GM18868 (cell line): ENCODE results near the gene PTPRN2.

Experiments
- ATAC-seq: cut with Tn5 transposase; IDR thresholded peaks from one replicate; pipeline ENCODE4 v1.9.1; 2021; ENCODE audit warnings: mild to moderate bottlenecking, moderate library complexity; ENCODE audit not compliant: unreplicated experiment

Gene PTPRN2

DNA sequence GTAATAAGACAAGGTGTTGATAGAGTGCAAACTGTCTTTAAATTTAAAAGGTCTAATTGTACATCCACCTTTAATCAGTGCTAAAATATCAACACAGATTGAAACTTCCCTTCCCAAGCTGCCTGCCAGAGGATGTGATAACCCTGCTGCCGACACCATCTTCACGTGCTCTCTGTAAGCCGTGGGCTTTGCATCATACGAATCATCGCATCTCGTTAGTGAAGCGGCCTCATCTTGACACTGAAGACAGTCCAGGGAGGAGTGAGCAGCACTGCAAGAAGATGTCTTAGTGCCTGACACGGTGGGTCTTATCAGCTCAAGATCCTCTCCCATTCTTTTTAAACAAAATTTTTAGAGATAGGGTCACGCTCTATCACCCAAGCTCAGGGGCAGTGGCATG, 518.8 kb downstream of the PTPRN2 start:
- ATAC-seq = no peak

DNA sequence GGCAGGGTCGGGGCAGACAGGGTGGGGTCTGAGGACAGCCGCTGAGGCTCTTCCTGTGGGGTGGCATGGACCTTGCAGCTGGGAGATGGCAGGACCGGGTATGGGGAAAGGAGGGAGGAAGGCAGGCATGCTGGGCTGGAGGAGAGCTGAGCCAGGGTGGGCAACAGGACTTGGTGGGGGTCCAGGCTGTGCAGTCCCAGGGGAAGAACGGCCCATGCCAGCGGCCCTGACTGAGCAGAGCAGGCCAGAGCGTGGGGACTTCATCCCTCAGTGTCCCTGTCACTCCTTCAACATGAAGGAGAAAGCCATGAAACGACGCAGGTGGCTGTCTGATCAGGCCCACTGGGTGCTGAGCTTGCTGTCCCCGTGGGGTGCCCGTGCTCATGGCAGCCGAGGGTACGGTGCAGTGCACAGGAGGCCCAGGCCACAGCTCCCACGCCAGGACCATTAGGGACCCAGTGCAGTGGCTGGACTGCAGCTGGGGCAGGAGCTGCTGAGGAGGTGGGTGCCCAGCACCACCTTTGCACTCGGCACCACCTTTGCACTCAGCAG, 519.6 kb downstream of the PTPRN2 start:
- ATAC-seq = no peak

DNA sequence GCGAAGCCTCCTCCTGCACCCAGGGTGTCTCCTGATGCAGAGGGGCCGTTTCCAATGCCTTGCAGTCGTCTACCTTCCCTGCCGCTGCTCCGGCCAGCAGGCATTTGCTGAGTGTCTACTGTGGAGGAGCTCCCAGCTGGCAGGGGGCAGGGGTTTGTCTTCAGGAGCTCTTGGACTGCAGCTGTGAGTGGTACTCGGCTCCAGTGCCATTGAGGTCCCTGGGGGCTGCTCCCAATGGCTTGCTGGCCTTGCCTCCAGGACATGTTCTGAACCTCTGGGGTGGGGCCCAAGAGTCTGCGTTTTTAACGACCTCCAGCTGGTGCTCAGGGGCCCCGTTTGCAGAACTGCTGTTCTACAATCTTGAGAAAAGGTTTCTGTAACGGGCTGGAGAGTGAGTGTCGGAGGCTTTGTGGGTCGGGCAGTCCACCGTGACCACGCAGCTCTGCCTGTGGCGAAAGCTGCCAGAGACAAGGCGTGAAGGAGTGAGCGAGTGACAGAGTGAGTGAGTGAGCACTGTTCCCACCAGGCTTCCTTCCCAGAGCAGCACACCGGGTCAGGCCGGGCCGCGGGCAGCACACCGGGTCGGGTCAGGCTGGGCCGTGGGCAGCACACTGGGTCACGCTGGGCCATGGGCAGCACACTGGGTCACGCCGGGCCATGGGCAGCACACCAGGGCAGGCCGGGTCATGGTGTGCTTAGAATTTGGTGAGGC, 520.2 kb downstream of the PTPRN2 start:
- ATAC-seq = no peak

DNA sequence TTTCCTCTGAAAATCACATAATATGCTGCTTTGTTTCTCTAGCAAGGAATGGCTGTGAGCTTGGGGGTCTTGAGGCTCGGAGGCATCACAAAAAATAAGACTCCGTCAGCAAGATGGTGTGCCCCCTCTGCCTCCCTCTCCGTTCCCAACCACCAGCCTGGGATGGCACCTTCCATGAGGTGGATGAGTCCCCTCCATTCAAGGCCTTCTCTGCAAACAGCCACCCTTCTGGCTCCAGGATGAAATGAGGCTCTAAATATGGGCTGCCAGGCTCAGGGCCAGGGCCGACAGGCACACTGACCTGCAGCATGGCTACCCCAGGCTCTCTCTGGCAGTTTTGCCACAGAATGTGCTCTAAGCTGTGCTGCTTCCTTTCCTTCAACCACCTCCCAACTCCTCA, 521.5 kb downstream of the PTPRN2 start:
- ATAC-seq = no peak

DNA sequence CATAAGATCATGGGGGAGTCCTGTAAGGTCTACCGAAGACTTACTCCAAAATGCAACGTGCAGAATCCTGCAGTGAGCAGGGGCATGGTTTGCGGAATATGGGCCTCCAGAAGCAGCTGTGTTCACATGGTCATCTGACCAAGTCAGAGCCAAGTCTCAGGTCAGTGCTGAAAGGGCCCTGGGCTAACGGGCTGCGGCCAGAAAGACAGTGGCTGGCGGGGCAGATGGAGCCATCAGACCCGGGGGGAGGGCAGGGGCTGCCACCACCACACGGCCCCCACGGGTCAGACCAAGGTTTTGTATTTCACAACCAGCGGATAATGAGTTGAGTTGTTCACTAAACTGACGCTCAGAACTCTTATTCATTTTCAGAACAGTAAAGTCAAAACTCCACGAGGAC, 522.3 kb downstream of the PTPRN2 start:
- ATAC-seq = no peak

DNA sequence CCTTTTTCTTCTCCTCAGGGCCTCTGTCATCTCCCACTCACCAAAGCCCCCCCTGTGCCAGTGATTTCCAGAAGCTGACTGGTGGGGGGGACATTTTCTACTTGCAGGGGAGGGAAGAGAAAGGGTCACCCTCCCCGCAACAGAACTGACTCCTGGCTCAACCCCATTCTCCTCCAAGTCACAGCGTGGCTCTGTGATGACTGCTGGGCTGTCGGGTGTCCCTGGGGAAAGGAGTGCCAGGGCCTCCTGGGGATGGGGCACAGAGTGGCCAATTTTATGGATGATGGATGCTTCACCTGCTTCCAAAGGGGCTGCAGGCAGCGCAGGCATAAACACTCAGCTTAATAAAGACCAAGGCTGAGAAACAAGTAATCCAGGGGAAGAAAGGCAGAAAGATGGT, 523.0 kb downstream of the PTPRN2 start:
- ATAC-seq = no peak

DNA sequence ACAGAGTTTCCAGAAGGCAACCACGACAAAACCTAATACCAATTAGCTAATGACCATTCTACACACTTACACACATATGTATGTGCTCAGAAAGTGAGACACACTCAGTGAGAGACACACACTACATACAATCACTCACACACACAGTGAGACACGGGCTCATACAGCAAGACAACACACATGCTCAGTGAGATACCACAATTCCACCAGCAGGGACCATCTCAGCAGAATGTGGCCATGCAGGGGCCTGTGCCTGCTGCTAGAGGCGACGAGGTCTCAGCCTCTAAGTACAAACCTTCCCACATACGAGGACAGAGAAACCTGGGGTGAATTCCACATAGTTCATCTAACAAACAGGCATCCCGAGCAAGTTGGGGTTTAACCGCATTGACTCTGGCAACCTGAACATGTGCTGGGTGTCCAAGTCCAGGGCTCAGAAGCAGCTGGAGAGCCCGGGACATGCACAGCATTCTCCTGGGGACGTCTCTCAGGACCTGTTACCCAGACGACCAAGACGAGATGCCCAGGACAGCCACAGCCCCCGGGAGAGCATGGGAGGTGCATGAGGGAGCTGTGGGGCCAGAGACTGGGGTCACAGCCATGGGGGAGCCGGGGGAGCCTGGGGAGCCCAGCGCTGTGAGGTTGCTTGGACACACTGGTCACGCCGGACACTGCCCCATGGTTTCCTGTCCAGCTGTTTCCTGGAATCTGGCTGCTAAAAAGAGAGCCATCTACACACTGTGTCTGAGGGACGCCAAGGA, 523.6 kb downstream of the PTPRN2 start:
- no peak for ATAC-seq

DNA sequence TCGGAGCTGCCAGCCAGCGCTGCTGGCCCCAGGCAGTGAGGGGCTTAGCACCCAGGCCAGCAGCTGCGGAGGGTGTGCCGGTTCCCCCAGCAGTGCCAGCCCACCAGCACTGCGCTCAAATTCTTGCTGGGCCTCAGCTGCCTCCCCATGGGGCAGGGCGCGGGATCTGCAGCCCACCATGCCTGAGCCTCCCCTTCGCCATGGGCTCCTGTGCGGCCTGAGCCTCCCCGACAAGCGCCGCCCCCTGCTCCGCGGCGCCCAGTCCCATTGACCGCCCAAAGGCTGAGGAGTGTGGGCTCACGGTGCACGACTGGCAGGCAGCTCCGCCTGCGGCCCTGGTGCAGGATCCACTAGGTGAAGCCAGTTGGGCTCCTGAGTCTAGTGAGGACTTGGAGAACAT, 525.0 kb downstream of the PTPRN2 start:
- ATAC-seq = no peak

DNA sequence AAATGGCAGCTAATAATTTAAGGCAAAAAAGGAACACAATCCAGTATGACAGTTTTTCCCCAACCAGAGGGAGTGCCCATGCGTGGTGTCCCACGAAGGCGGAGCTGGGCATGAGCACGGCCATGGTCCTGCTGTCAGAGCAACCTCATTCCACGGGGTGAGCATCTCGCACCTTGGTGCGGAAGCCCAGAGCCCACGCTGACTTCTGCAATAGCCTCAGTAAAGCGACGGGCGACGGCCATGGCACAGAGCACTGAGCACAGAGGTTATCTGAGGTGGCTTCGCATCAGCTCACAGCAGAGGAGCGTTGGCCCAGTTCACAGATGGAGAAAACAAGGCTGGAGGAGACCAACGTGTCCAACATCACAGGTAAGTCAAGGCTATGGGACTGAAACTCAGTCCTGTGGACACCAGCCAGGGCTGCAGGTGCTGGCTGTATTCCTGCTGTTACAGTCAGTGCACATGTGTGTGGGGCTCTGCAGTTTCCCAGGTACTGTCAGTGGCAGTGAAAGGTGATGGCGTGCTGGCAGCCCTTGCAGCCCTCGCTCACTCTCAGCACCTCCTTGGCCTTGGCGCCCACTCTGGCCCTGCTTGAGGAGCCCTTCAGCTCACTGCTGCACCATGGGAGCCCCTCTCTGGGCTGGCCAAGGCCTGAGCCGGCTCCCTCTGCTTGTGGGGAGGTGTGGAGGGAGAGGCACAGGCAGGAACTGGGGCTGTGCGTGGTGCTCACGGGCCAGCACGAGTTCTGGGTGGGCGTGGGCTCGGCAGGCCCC, 525.6 kb downstream of the PTPRN2 start:
- no peak for ATAC-seq

DNA sequence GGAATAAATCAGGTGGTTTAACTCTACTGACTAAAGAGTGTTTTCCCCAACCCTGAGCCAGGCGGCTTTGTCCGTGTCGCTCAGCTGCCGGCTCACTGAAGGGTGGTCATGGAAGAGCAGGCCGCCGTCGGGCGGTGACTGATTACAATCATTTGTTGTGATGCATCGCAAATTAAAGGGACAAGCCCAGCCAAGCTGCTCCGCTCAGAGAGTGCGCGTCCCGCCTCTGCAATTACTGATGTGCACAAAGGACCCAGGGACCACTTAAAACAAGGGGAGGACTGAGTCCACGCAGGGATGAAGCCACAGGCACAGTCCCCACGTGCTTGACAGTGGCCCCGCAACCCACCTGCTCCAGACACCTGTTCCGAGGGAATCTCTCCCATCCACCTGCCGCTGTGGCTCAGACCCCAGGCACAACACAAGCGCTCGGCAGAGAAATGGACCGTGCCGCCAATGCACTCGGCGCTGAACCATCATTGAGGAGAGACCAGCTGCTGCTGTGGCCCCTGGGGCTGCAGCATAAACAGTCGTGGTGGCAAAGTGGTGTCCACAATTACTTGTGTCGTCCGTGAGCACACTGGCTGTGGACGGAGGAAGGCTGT, 526.5 kb downstream of the PTPRN2 start:
- no peak for ATAC-seq

DNA sequence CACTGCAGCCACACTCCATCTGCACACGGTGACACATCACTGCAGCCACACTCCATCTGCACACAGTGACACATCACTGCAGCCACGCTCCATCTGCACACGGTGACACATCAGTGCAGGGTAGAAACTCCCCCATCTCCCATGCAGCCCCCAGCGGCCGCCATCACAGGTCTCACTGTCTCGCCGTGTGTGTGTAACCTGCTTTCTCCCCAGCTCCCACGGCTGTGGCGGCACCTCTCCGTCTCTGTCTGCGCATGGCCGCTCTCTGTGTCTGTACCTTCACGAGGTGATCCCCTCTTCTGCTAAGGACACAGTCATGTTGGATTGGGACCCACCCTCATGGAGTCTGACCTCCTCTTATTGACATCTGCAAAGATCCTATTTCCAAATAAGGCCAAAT, 527.4 kb downstream of the PTPRN2 start:
- no peak for ATAC-seq

DNA sequence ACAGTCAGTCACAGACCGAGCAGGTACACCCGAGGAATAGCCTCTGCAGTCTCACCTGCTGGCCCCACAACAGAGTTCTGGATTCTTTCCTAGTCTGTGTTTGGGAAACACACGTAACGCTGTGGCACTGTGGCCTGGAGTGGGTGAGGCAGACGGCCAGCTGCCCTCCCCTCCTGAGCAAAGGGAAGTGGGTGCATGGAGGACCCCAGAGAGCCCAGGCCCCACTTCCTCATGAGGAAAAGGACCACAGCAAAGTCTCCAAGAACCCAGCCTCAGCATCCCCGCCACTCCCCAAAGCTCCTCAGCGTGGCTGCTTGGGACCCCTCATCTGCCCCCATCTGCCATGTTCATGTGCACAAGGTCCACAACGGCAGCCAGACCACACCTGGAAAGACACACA, 530.2 kb downstream of the PTPRN2 start:
- no peak for ATAC-seq

DNA sequence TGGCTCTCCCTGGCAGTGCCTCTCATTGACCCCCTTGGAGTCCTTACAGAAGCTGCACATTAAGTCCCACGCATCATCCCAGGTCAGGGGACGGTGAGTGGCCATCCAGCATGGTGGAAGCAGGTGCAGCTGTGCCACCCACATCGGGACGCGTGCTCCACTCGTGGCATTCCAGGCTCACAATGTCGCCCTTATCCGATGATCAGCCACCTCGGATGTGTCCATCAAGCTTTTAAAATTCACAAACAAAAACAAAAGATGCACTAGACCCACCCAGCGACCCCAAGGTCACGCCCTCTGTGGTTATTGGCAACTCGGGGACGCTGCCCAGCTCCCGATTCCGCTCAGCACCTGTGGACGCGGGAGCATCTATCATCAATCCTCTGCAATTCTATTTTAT, 530.9 kb downstream of the PTPRN2 start:
- ATAC-seq = no peak

DNA sequence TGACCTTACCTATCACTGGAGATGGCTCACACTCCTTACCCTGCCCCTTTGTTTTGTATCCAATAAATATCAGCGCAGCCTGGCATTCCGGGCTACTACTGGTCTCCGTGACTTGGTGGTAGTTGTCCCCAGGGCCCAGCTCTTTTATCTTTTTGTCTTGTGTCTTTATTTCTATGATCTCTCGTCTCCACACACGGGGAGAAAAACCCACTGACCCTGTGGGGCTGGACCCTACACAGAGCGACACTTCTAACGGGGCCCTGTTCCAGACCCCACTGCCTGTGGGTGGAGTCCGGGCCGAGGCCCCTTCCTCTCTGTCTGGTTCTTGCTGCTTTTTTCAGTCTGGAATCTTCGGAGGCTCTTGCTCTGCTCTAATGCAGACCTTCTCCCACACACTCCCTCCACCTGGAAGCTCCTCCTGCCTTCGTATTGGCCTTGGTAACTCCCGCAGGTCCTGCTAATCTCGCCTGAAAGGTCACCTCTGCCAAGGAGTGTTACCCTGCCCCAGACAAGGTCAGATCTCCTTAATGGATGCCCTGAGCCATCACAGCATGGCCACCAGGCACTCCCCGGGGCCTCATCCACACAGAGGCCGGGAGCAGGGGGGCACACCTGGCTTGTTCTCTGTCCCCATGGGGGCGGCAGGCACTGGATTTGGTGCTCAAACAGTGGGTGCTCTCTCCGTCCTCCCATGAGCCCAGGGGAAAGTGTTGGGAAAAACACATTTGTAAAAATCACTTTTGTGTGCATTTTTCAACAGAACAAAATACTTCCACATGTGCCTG, 531.7 kb downstream of the PTPRN2 start:
- no peak for ATAC-seq

DNA sequence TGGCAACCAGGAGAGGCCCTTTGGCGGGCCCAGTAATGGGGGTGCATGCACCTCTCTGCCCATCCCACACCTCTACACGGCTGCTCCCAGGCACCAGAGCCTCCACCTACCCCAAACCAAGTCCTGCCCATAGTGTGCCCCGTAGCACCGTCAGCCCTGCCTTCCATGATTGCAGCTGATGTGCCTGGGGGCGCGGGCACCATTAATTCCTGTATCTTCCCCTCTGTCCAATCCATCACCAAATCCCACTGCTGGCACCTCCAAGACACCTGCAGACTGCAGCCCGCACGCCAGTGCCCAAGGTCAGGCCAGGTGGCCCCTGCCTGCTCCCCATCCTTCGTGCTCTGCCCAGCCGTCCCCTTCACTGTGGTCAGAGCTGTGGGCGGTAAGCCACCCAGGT, 533.0 kb downstream of the PTPRN2 start:
- ATAC-seq = no peak

DNA sequence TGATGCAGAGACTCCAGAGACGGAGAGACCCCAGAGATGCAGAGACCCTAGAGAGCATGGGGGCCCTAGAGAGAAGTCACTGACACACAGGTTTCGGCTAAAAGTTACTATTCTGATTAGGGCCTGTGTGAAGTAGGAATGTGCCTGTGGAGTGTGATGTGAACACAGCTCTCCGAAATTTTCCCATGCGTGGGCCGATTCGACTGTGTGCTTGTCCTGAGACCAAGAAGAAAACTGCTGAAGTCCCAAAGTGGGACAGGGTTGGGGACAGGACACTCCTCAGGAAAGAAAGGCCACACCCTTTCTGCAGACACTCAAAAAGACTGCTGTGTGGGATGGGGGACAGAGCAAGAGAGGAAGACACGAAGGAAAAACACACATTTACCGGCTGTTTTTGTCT, 533.5 kb downstream of the PTPRN2 start:
- ATAC-seq = no peak

DNA sequence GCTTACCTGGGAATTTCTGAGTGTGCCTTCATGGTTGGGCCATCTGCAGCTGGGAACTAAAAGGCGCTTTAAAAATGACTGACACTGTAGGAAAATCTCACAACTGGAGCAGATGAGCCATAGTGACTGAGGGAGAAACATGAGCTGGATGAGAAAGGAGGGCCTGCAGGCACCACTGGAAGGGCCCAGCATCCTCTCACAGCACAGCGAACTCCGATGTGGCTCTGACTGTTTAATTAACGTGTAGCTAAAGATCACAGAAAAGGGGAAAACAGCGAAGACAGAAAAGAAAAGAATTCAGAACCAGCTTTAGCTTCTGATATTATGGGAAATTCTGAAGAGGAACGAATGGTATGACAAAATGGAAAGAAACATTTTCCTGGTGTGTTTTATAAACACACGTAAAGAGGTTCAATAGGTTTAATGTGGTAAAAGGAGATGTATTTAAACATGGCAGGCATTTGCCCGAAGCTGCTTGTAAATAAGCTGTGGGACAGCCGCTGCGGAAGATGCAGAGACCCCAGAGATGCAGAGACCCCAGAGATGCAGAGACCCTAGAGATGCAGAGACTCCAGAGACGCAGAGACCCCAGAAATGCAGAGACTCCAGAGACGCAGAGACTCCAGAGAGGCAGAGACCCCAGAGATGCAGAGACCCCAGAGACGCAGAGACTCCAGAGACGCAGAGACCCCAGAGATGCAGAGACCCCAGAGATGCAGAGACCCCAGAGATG, 534.3 kb downstream of the PTPRN2 start:
- ATAC-seq = no peak

DNA sequence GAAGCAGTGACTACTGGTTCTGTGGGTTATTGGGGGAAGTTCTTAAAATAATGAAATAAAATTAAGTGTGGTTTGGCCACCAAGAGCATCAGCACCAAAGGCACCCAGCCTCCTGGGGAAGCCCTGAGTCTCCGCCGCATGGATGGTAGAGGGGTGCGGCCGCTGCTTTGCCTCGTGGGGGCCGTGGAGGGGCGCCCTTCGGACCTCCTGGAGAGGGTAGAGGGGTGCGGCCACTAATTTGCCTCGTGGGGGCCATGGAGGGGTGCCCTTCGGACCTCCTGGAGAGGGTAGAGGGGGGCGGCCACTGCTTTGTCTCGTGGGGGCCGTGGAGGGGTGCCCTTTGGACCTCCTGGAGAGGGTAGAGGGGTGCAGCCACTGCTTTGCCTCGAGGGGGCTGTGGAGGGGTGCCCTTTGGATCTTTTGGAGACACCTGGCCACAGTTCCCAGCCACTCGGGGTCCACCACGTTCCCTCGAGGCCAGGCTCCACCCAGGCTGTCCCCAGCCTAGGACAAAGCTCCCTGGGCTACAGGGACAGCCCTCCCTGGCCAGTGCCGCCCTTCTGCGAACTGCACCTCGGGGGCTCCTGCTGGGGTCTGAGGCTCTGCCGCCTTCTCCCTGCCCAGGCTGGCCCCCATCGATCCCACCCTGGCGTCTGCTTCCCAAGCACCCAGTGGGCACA, 535.1 kb downstream of the PTPRN2 start:
- ATAC-seq = no peak

DNA sequence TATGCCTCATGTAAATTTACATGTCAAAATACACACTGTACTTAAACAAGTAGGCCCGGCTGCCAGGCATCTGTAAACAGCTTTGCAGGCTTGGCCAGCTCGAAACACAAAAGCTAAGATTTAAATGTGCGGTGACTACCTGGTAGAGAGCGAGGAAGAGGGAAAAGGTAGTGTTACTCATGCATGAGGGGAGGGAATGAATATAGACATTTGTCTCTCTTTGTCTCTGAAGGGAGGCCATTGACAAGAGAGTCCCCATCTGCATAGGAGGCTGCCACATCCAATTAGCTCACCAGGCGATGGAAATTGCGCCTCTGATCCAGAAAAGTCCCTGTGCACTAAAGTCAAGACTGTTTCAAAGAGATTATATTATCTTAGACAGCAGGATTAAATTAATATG, 535.8 kb downstream of the PTPRN2 start:
- no peak for ATAC-seq
